Neural cell (in vitro differentiated cells): ENCODE measurements around the gene MAGI2. TPM values are rescaled to one million over a fixed set of nuclear protein-coding genes. Genes with fewer than 3 reads are reported as not detected.

ENCODE experiments used
- H2AFZ ChIP-seq: fragments of 200-600, 300-800 bp; sonication (generic), shearing (Covaris generic); 2 replicates; pipeline ENCODE4 v1.6.0; 2014; ENCODE audit warnings: low read depth, mild to moderate bottlenecking, antibody characterized with exemption, low read length, moderate library complexity
- H3F3A ChIP-seq: fragments of 200-600 bp; shearing (Covaris generic); 2 replicates; pipeline ENCODE4 v1.6.1; 2016; ENCODE audit warnings: mild to moderate bottlenecking, moderate library complexity, mixed read lengths, antibody characterized with exemption, low read length; ENCODE audit not compliant: insufficient read depth, poor library complexity, severe bottlenecking
- H3K27ac ChIP-seq: fragments of 200-600, 300-800 bp; sonication (generic), shearing (Covaris generic); 2 replicates; pipeline ENCODE4 v1.5.1; 2014; ENCODE audit warnings: mild to moderate bottlenecking, low read length, moderate library complexity
- H3K27me3 ChIP-seq: fragments of 300-800, 200-600 bp; sonication (generic), shearing (Covaris generic); 2 replicates; pipeline ENCODE4 v1.6.0; 2014; ENCODE audit warnings: mild to moderate bottlenecking, low read depth, low read length, moderate library complexity; ENCODE audit not compliant: insufficient read depth
- H3K36me3 ChIP-seq: fragments of 300-800, 200-600 bp; sonication (generic), shearing (Covaris generic); 2 replicates; pipeline ENCODE4 v1.5.1; 2014; ENCODE audit warnings: mild to moderate bottlenecking, antibody characterized with exemption, low read length, moderate library complexity; ENCODE audit not compliant: insufficient read depth
- H3K4me2 ChIP-seq: fragments of 300-800, 200-600 bp; sonication (generic), shearing (Covaris generic); 2 replicates; pipeline ENCODE4 v1.6.0; 2014; ENCODE audit warnings: mild to moderate bottlenecking, low read length
- H3K4me3 ChIP-seq: fragments of 300-800, 200-600 bp; sonication (generic), shearing (Covaris generic); 2 replicates; pipeline ENCODE4 v1.5.1; 2014; ENCODE audit warnings: mild to moderate bottlenecking, low read length, moderate library complexity
- H3K79me2 ChIP-seq: fragments of 200-600 bp; shearing (Covaris generic); replicated peaks from 2 replicates; pipeline ENCODE4 v1.6.0; 2014; ENCODE audit warnings: mild to moderate bottlenecking, low read length, moderate library complexity; ENCODE audit not compliant: insufficient read depth
- H3K9ac ChIP-seq: fragments of 300-800, 200-600 bp; sonication (generic), shearing (Covaris generic); 2 replicates; pipeline ENCODE4 v1.6.1; 2016; ENCODE audit warnings: mild to moderate bottlenecking, low read length, mixed read lengths
- H3K9me2 ChIP-seq: fragments of 200-600 bp; shearing (Covaris generic); 2 replicates; pipeline ENCODE4 v1.6.1; 2016; ENCODE audit warnings: mild to moderate bottlenecking, low read length, mixed read lengths; ENCODE audit not compliant: insufficient read depth
- H3K9me3 ChIP-seq: fragments of 200-600, 300-800 bp; sonication (generic), shearing (Covaris generic); 2 replicates; pipeline ENCODE4 v1.6.1; 2016; ENCODE audit warnings: mild to moderate bottlenecking, mixed run types, low read length, moderate library complexity, mixed read lengths
- H4K20me1 ChIP-seq: fragments of 200-600 bp; shearing (Covaris generic); 2 replicates; pipeline ENCODE4 v1.6.1; 2016; ENCODE audit warnings: mild to moderate bottlenecking, mixed run types; ENCODE audit not compliant: insufficient read depth
- EP300 ChIP-seq: fragments of 450-650 bp; conservative IDR thresholded peaks from 2 replicates; pipeline ENCODE4 v1.6.1; 2014; ENCODE audit warnings: antibody characterized with exemption, mild to moderate bottlenecking, moderate library complexity; ENCODE audit not compliant: poor library complexity, severe bottlenecking
- EZH2 ChIP-seq: fragments of 200-600, 300-800 bp; shearing (Covaris generic), sonication (generic); IDR thresholded peaks from 2 replicates; pipeline ENCODE4 v1.6.1; 2014; ENCODE audit warnings: antibody characterized with exemption, low read length, borderline replicate concordance, mild to moderate bottlenecking; ENCODE audit not compliant: insufficient read depth, poor library complexity, severe bottlenecking
- MXI1 ChIP-seq: fragments of 450-650 bp; conservative IDR thresholded peaks from 2 replicates; pipeline ENCODE4 v1.6.1; 2014; ENCODE audit warnings: antibody characterized with exemption, mild to moderate bottlenecking; ENCODE audit not compliant: poor library complexity, severe bottlenecking
- POLR2AphosphoS5 ChIP-seq: IDR thresholded peaks from 2 replicates; pipeline ENCODE4 v1.6.1; 2012
- RAD21 ChIP-seq: fragments of 450-650 bp; conservative IDR thresholded peaks from 2 replicates; pipeline ENCODE4 v1.6.1; 2014; ENCODE audit warnings: antibody characterized with exemption, mild to moderate bottlenecking, moderate library complexity
- SMC3 ChIP-seq: fragments of 450-650 bp; conservative IDR thresholded peaks from 2 replicates; pipeline ENCODE4 v1.6.1; 2014; ENCODE audit warnings: antibody characterized with exemption, mild to moderate bottlenecking, moderate library complexity; ENCODE audit not compliant: poor library complexity
- TAF1 ChIP-seq: IDR thresholded peaks from 2 replicates; pipeline ENCODE4 v1.6.1; 2012; ENCODE audit warnings: low read depth
- polyA plus RNA-seq: library from polyadenylated mRNA; depleted of rRNA; stranded (reverse); fragments of >200 nt; gene quantifications from 2 replicates; pipeline ENCODE4 v1.2.3, GENCODE V29; 2014
- TF ChIP-seq, protein P1 (sequence below): fragments of 450-650 bp; IDR thresholded peaks from 2 replicates; pipeline ENCODE4 v1.5.1; 2014; ENCODE audit warnings: antibody characterized with exemption, mild to moderate bottlenecking, moderate library complexity; ENCODE audit not compliant: poor library complexity, severe bottlenecking
- TF ChIP-seq, protein P2 (sequence below): IDR thresholded peaks from 2 replicates; pipeline ENCODE4 v1.6.1; 2012; ENCODE audit warnings: borderline replicate concordance

The MAGI2 gene
- polyA plus RNA-seq, 1 donor from 2014 or later, result 19.3 TPM

DNA sequence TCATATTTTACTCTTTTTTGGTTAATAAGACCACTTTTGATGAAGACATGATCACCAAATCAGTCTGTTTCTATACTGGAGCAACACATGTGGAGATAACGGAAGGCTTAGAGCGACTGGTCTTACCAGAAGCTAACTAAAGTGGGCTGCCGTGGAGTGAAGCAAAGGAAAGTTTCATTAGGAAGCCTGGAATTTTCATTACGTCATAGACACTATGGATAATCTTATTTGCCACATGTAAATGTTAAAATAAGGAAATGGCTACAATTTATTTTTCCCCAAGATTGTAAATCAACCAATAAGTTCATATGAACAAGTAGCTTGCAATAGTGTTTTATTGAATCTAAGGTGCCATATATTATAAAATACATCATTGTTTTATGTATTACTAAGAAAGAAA lies 1469.5 kb downstream of the MAGI2 start:
- H4K20me1 ChIP-seq, result no peaks in the 10 kb centered on the region

DNA sequence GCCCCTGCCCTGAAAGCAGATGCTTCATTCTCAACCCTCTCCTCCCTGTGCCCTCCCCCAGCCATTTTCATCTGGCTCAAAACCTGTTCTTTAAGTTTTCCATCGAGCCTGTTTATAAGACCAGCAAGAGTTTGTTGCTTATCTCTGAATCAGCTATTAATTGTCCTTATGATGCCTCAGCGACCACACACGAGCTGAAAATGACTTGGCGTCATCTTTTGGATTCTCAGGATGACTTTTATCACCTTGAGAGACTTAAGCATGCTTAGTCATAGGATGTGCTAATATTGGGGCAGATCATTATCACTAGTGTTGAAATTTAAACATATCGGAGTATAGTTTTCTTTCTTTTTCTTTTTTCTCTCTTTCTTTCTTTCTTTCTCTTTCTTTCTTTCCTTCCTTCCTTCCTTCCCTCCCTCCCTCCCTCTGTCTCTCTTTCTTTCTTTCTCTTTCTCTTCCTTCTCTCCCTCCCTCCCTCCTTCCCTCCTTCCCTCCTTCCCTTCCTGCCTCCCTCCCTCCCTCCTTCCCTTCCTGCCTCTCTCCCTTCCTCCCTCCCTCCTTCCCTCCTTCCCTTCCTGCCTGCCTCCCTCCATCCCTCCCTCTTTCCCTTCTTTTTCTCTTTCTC lies 1470.4 kb downstream of the MAGI2 start:
- Histone ChIP-seq H3K9ac (no peak overlapping the region), H3K9me3 (no peaks in the 10 kb centered on the region), H4K20me1 (no peaks in the 10 kb centered on the region), H3K4me2 (no peak overlapping the region), H2AFZ (no peak overlapping the region), H3K9me2 (no peaks in the 10 kb centered on the region), H3K79me2 (no peaks in the 10 kb centered on the region), H3K27ac (no peak overlapping the region), H3F3A (no peaks in the 10 kb centered on the region), H3K27me3 (no peaks in the 10 kb centered on the region), H3K36me3 (no peaks in the 10 kb centered on the region), H3K4me3 (no peak overlapping the region)
- no peak for TF ChIP-seq SMC3
- TF ChIP-seq, protein P1, sequence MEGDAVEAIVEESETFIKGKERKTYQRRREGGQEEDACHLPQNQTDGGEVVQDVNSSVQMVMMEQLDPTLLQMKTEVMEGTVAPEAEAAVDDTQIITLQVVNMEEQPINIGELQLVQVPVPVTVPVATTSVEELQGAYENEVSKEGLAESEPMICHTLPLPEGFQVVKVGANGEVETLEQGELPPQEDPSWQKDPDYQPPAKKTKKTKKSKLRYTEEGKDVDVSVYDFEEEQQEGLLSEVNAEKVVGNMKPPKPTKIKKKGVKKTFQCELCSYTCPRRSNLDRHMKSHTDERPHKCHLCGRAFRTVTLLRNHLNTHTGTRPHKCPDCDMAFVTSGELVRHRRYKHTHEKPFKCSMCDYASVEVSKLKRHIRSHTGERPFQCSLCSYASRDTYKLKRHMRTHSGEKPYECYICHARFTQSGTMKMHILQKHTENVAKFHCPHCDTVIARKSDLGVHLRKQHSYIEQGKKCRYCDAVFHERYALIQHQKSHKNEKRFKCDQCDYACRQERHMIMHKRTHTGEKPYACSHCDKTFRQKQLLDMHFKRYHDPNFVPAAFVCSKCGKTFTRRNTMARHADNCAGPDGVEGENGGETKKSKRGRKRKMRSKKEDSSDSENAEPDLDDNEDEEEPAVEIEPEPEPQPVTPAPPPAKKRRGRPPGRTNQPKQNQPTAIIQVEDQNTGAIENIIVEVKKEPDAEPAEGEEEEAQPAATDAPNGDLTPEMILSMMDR, result no peak

More for the DNA sequence above, 1469.5 kb downstream of the MAGI2 start:
- H3K9me3 ChIP-seq, result no peaks in the 10 kb centered on the region
- H3K27ac ChIP-seq, result no peak overlapping the region
- no peaks in the 10 kb centered on the region for H3K79me2 ChIP-seq
- H2AFZ ChIP-seq, result no peak overlapping the region
- no peaks in the 10 kb centered on the region for H3F3A ChIP-seq
- no peaks in the 10 kb centered on the region for H3K36me3 ChIP-seq
- no peaks in the 10 kb centered on the region for H3K9me2 ChIP-seq
- H3K9ac ChIP-seq, result no peak overlapping the region
- H3K4me3 ChIP-seq, result no peak overlapping the region
- H3K4me2 ChIP-seq, result no peak overlapping the region
- TF ChIP-seq SMC3 (no peak), EP300 (no peak), EZH2 (no peak), TAF1 (no peak), POLR2AphosphoS5 (no peak), RAD21 (no peak), MXI1 (no peak)
- TF ChIP-seq, protein P2, sequence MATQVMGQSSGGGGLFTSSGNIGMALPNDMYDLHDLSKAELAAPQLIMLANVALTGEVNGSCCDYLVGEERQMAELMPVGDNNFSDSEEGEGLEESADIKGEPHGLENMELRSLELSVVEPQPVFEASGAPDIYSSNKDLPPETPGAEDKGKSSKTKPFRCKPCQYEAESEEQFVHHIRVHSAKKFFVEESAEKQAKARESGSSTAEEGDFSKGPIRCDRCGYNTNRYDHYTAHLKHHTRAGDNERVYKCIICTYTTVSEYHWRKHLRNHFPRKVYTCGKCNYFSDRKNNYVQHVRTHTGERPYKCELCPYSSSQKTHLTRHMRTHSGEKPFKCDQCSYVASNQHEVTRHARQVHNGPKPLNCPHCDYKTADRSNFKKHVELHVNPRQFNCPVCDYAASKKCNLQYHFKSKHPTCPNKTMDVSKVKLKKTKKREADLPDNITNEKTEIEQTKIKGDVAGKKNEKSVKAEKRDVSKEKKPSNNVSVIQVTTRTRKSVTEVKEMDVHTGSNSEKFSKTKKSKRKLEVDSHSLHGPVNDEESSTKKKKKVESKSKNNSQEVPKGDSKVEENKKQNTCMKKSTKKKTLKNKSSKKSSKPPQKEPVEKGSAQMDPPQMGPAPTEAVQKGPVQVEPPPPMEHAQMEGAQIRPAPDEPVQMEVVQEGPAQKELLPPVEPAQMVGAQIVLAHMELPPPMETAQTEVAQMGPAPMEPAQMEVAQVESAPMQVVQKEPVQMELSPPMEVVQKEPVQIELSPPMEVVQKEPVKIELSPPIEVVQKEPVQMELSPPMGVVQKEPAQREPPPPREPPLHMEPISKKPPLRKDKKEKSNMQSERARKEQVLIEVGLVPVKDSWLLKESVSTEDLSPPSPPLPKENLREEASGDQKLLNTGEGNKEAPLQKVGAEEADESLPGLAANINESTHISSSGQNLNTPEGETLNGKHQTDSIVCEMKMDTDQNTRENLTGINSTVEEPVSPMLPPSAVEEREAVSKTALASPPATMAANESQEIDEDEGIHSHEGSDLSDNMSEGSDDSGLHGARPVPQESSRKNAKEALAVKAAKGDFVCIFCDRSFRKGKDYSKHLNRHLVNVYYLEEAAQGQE, result no peak
- TF ChIP-seq, protein P1, result no peak
- no peaks in the 10 kb centered on the region for H3K27me3 ChIP-seq
